NCI-H524 treated with DMSO at 0.1 percent for 48 hours (cell line): Measurements from ENCODE around the gene SETD3.

Experiments
- DNase-seq: peaks from one replicate; lab custom pipeline; 2025; lab: John Stamatoyannopoulos, UW

SETD3 gene

GRCh38 chr14:99479906-99480869 lies at the start of gene SETD3:
Gene SETD3, minus strand, starts transcription at chr14:99480859. Its CDS starts 15,054 bp downstream, at chr14:99465805.
- DNase-seq, result no peak

- no peak for DNase-seq
Observed at GRCh38 chr14:99529899-99530298, 49.2 kb upstream of the SETD3 start.

- DNase-seq, result no peak
Observed at GRCh38 chr14:99527427-99528076, 46.9 kb upstream of the SETD3 start.

- no peak for DNase-seq
Observed at GRCh38 chr14:99527026-99527425, 46.4 kb upstream of the SETD3 start.

GRCh38 chr14:99525699-99526080 lies 45.0 kb upstream of the SETD3 start:
- DNase-seq, result no peak

GRCh38 chr14:99524804-99525698 lies 44.4 kb upstream of the SETD3 start:
- no peak for DNase-seq

GRCh38 chr14:99524091-99524661 lies 43.5 kb upstream of the SETD3 start:
- DNase-seq, result no peak

GRCh38 chr14:99523704-99524055 lies 43.0 kb upstream of the SETD3 start:
- no peak for DNase-seq

GRCh38 chr14:99522934-99523703 lies 42.5 kb upstream of the SETD3 start:
- no peak for DNase-seq

- DNase-seq, result no peak
Observed at GRCh38 chr14:99522457-99522891, 41.8 kb upstream of the SETD3 start.

- no peak for DNase-seq
Observed at GRCh38 chr14:99522025-99522401, 41.4 kb upstream of the SETD3 start.

GRCh38 chr14:99521176-99522024 lies 40.7 kb upstream of the SETD3 start:
- no peak for DNase-seq

GRCh38 chr14:99520571-99521081 lies 40.0 kb upstream of the SETD3 start:
- no peak for DNase-seq

- DNase-seq, result no peak
Observed at GRCh38 chr14:99519931-99520421, 39.3 kb upstream of the SETD3 start.

GRCh38 chr14:99519347-99519881 lies 38.8 kb upstream of the SETD3 start:
- DNase-seq, result no peak

- DNase-seq, result no peak
Observed at GRCh38 chr14:99518441-99519346, 38.0 kb upstream of the SETD3 start.

- no peak for DNase-seq
Observed at GRCh38 chr14:99517643-99518381, 37.2 kb upstream of the SETD3 start.
